ENCODE data around the gene KDM1A.

Gene KDM1A

DNA sequence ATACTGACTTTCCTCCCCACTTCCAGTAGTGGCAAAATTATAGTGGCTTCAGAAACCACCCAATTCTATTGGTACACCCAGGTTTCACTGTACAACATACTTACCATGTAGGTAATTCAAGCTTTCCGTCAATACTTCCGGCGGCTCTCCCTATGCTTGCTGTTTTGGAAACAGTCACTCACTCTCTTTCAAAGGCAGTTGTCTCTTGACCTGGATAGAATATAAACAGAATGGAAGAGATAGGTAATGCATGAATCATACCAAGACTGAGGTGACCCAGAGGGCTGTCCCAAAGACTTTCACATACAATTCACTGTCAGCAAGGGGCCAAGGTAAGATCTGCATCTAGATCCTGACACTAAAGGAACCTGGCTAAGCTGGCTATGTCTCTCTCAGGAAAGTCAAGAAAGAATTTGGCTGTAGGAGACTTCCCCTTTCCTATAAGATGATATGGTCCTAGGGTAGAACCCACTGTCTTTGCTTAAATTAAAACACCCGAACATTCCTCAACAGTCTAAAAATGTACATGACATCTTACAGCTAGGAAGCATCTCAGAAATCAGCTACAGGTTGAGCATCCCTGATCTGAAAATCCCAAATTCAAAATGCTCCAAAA, 89.8 kb downstream of the KDM1A start:
- TF ChIP-seq, protein P1, sequence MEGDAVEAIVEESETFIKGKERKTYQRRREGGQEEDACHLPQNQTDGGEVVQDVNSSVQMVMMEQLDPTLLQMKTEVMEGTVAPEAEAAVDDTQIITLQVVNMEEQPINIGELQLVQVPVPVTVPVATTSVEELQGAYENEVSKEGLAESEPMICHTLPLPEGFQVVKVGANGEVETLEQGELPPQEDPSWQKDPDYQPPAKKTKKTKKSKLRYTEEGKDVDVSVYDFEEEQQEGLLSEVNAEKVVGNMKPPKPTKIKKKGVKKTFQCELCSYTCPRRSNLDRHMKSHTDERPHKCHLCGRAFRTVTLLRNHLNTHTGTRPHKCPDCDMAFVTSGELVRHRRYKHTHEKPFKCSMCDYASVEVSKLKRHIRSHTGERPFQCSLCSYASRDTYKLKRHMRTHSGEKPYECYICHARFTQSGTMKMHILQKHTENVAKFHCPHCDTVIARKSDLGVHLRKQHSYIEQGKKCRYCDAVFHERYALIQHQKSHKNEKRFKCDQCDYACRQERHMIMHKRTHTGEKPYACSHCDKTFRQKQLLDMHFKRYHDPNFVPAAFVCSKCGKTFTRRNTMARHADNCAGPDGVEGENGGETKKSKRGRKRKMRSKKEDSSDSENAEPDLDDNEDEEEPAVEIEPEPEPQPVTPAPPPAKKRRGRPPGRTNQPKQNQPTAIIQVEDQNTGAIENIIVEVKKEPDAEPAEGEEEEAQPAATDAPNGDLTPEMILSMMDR (IDR thresholded peaks at IDR 0.05; ENCODE audit: insufficient read depth, low read length, poor library complexity, severe bottlenecking), result no peak
- Histone ChIP-seq H3K36me3 (ENCODE audit: control insufficient read depth, insufficient read depth, low read length) (peaks cover 1% of the 10 kb centered on the region; the same call in 1 of the 2 replicates), H3K27me3 (replicated peaks; ENCODE audit: control insufficient read depth, insufficient read depth, low read length) (no peaks in the 10 kb centered on the region), H3K4me3 (replicated peaks; ENCODE audit: low read depth, low read length) (no peak overlapping the region)
- DNase-seq (ENCODE audit: extremely low read depth, insufficient read length), result no peak

DNA sequence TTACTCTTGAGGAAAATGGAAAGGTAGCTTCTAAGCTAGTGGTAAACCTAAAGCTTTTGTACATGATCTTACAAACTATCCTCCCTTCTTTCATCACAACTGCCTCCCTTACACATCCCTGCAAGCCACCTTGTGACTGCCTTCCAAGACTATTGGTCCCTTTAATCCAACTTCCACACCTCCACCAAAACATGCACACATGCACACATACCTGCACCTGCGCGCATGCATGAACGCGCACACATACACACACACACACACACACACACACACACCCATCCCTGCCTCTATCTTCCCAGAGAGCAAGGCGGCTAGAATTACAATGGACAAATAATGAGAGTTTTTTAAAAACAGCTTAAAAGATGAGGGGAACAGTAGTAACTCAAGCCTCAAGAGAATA, 91.1 kb downstream of the KDM1A start:
- TF ChIP-seq, protein P1 (IDR thresholded peaks at IDR 0.05; ENCODE audit: insufficient read depth, low read length, poor library complexity, severe bottlenecking), result no peak
- Histone ChIP-seq H3K36me3 (ENCODE audit: control insufficient read depth, insufficient read depth, low read length) (peaks cover 1% of the 10 kb centered on the region; the same call in 1 of the 2 replicates), H3K4me3 (replicated peaks; ENCODE audit: low read depth, low read length) (no peak overlapping the region), H3K27me3 (replicated peaks; ENCODE audit: control insufficient read depth, insufficient read depth, low read length) (no peaks in the 10 kb centered on the region)
- DNase-seq (ENCODE audit: extremely low read depth, insufficient read length), result no peak

DNA sequence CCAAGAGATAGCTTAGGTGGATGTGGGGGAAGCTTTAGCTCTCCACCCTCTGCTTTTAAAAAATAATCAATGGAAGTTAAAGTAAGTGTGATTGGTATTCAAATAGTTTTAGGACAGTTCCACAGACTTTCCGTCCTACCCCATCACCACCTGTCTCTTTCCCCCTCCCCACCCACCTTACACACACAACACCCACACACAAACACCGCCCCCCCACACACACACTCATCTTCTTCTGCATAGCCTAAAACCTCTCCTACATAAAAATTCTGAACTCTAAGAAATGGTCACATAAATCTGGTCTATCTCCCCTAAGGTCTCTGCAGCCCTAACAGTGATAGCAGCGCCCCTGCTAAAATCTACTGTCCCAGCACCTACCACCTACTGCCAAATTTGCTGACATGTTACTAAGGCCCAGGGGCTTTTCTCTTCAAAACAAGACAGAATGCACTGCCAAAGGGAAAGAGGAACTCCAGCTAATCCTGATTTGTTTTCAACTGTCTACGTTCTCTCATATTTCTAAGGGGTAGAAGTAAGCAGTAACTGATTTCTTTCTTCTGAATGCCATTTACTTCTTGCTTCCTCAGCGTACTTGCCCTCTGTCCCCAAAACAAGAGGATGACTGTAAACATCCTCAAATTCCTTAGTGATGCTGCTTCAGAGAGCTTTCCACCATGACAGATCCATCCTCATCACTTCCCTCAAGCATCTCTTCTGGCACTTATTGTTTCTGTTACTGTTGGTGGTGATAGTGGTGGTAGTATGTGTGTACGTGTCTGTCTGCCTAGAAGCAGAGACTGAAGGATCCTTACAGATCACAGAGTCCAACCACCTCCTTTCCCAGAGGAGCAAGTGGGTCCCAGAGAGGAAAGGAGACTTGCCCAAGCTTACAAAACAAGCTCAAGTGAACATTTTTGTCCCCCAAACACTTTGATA, 92.6 kb downstream of the KDM1A start:
- no peaks in the 10 kb centered on the region for H3K27me3 ChIP-seq (replicated peaks; ENCODE audit: control insufficient read depth, insufficient read depth, low read length)
- TF ChIP-seq, protein P1 (IDR thresholded peaks at IDR 0.05; ENCODE audit: insufficient read depth, low read length, poor library complexity, severe bottlenecking), result no peak
- no peak for DNase-seq (ENCODE audit: extremely low read depth, insufficient read length)
- H3K36me3 ChIP-seq (ENCODE audit: control insufficient read depth, insufficient read depth, low read length), result peaks cover 1% of the 10 kb centered on the region; the same call in 1 of the 2 replicates
- H3K4me3 ChIP-seq (replicated peaks; ENCODE audit: low read depth, low read length), result no peak overlapping the region

DNA sequence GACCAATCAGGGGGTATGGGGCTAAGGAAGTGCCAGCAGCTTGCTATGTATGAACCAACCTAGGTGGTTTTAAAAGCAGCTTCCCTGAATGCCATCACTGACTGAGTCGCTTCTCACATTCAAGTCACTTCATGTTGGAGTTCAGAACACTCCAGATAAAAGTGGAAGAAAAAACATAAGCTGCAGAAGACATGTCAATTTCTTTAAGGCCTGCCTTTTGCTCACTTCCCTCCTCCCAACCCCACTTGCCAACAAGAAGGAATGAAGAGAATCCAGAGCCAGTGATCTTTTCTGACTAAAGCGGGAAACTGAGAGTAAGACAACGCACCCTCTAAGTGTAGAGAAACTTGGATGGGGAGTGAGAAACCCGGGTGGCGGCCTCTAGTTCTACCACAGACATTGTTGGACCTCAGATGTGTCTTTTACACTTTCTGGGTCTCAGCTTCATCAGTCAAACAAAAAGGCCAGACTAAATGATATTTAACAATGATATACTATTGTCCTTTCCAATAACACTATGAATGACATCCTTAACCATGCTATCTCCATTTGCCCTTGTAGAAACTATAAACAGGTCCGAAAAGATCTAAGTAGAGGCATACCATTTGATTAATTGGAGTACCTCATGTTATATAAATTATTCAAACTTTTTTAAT, 95.3 kb downstream of the KDM1A start:
- Histone ChIP-seq H3K36me3 (ENCODE audit: control insufficient read depth, insufficient read depth, low read length) (no peaks in the 10 kb centered on the region), H3K27me3 (replicated peaks; ENCODE audit: control insufficient read depth, insufficient read depth, low read length) (no peaks in the 10 kb centered on the region), H3K4me3 (replicated peaks; ENCODE audit: low read depth, low read length) (no peak overlapping the region)
- TF ChIP-seq, protein P1 (IDR thresholded peaks at IDR 0.05; ENCODE audit: insufficient read depth, low read length, poor library complexity, severe bottlenecking), result no peak
- no peak for DNase-seq (ENCODE audit: extremely low read depth, insufficient read length)

DNA sequence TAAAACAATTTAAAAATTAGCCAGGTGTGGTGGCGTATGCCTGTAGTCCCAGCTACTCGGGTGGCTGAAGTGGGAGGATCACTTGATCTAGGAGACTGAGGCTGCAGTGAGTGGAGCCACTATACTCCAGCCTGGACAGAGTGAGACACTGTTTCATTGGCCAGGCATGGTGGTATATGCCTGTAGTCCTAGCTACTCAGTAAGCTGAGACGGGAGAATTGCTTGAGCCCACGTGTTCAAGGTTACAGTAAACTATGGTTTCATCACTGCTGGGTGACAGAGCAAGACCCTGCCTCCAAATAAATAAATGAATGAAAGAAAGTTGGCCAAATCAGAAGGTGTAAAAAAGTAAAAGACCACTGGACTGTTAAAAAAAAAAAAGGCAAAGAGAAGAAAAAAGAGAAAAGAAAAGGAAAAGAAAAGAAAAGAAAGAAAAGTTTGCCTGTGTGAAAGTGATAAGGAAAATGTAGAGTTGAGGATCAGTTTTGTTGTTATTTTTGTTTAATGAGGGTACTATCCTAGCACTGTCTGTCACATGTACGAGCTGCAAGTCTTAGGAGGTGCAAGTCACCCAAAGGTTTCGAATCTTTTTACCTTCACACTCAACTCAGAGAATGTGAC, 97.1 kb downstream of the KDM1A start:
- no peaks in the 10 kb centered on the region for H3K36me3 ChIP-seq (ENCODE audit: control insufficient read depth, insufficient read depth, low read length)
- H3K27me3 ChIP-seq (replicated peaks; ENCODE audit: control insufficient read depth, insufficient read depth, low read length), result no peaks in the 10 kb centered on the region
- DNase-seq (ENCODE audit: extremely low read depth, insufficient read length), result no peak
- H3K4me3 ChIP-seq (replicated peaks; ENCODE audit: low read depth, low read length), result no peak overlapping the region
- TF ChIP-seq, protein P1 (IDR thresholded peaks at IDR 0.05; ENCODE audit: insufficient read depth, low read length, poor library complexity, severe bottlenecking), result no peak

Measured in GM06990 (cell line).